IPS-NIHi11 (cell line): ENCODE results near the gene DIP2C.
"Not testable (repeated sequence)": the region's sequence is repeated elsewhere in the genome, so short reads cannot be mapped to it uniquely, and the experiment has no call there.

ENCODE experiments used
- DNase-seq: peaks from one replicate; pipeline ENCODE4 v3.0.0; 2012; ENCODE audit warnings: mixed read lengths, low spot score

DIP2C gene

GRCh38 chr10:513393-513792 is 176.1 kb downstream of the DIP2C start:
- no peak for DNase-seq

GRCh38 chr10:512661-513060 is 176.8 kb downstream of the DIP2C start:
- not testable (repeated sequence) for DNase-seq

DNA sequence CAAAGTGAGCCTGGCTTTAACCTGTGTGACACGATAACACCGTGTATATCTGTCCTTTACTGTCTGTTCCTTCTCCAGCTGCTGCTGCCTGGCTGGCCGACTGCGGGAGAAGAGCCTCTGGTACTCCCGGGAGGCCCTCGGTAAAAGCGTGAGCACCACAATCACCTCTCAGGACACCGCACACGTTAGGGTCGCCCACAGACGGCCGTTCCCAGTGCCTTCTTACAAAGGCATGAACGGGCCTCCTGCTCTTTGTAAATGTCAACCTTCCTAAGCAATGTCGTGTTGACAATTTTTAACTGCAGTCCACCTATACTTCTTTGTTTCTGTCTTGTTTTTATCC is 177.6 kb downstream of the DIP2C start:
- DNase-seq: no peak

- DNase-seq: peak; percentile 94
Measured at GRCh38 chr10:511101-511848, 178.2 kb downstream of the DIP2C start.

DNA sequence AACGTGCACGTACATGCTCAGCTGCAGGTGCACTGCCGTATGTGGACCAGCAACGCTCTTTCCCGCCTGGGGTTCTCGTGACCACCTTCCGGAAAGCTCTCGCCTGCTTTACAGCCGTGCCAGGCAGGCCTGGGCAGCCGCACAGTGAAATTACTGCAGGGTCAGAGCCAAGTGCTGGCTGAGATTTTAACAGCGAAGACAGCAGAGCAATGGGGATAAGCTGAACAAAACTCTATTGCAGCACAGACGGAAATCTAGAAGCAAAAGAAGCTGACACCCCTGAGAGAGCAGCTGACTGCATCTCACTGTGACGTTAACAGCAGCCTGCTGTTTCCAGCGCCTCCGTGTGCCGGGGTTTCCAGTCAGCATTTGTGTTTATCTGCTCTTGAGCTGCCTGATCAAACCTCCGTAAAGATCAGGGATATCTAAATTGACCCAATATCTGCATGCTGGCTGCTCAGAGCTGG is 179.0 kb downstream of the DIP2C start:
- DNase-seq: no peak

DNA sequence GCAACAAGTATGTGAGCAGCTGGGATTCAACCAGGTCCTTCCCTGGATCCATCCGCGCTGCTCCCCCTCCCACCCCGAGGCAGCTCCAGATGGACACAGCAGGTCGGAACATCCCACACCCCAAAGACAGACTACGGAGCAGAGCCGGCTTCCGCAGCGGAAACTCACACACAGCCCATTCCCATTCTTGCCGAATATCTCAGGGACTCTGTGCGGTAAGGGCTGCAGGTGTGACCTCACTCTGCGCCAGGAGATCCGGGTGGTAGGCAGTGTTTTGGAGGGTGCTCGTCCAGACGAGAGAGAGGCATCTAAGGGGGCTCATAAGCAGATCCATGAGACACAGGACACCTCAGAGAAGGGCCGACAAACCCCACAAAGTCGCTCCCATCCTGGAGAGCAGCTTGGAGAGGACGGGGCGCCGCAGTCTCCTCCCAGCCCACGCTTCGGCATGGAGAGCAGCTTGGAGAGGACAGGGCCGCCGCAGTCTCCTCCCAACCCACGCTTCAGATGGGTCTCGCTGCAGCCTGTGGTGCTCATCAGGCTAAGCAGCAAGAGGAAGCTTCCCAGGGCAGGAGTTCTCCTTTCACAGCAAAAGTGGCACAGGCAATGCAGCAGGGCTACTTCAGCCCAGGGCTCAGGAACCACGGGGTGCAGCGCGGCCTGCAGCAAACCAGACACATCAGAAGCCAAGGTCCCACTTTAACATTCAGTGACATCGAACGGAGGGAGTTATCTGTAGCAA is 179.9 kb downstream of the DIP2C start:
- no peak for DNase-seq

DNA sequence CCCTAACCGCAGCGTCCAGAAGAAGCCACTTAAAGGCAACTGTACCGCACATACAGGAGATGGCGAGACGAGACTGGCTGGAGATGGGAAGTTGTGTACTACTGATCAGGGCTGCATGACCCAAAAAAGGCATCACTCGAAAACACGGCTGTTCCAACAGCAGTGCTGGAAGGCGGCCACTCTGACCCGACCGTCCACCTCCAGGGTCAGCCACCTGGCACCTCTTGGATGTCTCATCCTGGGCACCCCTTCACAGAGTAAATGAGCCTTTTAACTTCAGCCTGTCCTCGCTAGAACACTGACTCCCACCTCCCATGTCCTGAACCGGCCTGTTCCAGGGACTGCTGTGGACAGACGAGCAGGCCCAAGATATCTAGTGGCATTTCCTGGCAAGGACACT is 180.7 kb downstream of the DIP2C start:
- DNase-seq: no peak

- DNase-seq: no peak
Measured at GRCh38 chr10:507908-508444, 181.5 kb downstream of the DIP2C start.

GRCh38 chr10:507355-507699 is 182.1 kb downstream of the DIP2C start:
- DNase-seq: no peak

GRCh38 chr10:506451-507354 is 182.8 kb downstream of the DIP2C start:
- no peak for DNase-seq

GRCh38 chr10:505419-505818 is 184.0 kb downstream of the DIP2C start:
- no peak for DNase-seq

DNA sequence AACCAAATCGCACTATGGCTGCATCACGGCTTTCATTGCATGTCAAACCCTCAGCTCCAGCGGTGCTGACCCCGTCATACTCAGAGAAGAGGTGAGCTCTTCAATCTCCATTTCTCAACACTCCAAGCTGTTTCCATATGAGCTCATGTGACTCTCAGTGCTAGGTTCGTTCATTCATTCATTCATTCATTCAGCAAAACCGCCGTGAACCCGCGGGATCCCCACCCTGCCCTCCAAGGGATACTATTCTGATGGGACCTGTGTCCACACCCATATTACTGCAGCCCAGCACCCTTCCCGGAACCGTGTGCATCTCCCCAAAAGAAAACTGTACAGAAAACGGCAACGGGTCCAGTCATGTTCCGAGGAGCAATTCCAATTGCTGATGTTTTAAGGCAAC is 184.7 kb downstream of the DIP2C start:
- DNase-seq: no peak

GRCh38 chr10:504121-504611 is 185.3 kb downstream of the DIP2C start:
- DNase-seq: no peak

GRCh38 chr10:501596-501995 is 187.9 kb downstream of the DIP2C start:
- DNase-seq: no peak

- no peak for DNase-seq
Measured at GRCh38 chr10:500876-501275, 188.6 kb downstream of the DIP2C start.

- no peak for DNase-seq
Measured at GRCh38 chr10:499991-500390, 189.5 kb downstream of the DIP2C start.

GRCh38 chr10:498760-499435 is 190.6 kb downstream of the DIP2C start:
- no peak for DNase-seq

DNA sequence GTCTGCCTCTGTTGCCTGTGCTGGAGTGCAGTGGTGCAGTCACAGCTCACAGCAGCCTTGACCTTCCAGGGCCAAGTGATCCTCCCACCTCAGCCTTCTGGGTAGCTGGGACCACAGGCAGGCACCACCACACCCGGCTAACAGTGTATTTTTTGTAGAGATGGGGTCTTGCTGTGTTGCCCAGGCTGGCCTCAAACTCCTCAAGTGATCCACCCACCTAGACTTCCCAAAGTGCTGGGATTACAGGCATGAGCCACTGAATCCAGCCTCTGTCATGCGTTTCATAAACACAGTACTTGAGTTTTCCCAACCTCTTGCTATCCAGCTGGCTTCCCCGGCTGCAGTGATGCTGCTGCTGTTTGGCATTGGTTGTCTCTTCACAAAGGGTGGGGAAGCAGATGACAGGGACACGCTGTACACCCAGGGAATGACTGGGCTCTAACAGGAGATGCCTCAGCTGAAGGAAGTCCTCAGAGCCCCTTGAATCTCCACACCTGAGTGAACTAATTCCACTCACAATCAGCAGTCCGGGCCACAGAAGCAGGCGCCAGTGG is 191.5 kb downstream of the DIP2C start:
- no peak for DNase-seq

DNA sequence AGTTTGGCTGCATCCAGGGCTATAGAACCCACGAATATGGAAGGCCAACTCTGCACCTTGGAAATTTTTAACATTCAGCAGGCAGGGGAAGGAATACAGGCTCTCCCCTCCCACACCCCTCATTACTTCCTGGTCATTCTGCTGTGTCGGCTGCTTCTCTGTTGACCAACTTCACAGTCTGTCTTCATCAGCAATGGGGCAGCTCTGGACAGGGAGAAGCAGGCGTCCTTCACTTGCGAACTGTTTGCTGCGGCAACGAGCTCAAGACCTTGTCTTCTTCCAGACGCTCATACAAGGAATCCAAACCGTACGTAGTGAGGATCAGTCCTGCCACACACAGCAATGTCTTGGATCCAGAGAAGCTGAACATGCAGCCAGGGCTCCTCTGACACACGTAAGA is 192.2 kb downstream of the DIP2C start:
- no peak for DNase-seq

- DNase-seq: no peak
Measured at GRCh38 chr10:494556-494955, 194.9 kb downstream of the DIP2C start.

DNA sequence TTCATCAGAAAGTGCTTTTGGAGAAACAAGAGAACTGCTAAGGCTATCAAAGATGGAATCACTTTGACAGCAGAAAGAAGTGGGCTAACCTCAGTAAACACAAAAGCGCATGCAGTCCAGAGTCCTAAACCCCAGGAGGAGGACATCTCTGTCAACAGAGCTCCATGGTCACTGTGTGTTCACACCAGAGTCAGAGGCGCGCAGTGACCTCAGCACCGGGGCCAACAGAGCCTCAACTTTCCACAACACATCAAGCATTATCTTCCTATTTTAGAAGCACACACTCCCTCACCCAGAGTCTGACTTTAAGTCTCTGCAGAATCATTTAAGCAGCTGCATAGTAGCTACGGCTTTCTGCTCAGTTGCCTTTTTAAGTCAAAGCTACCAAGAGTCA is 195.3 kb downstream of the DIP2C start:
- no peak for DNase-seq
